HG03521 (cell line): ENCODE data around the gene NCBP1.
"Not testable (repeated sequence)": the region's sequence is repeated elsewhere in the genome, so short reads cannot be mapped to it uniquely, and the experiment has no call there.

Experiments used
- ATAC-seq: cut with Tn5 transposase; IDR thresholded peaks from one replicate; pipeline ENCODE4 v1.9.1; 2021; ENCODE audit warnings: mild to moderate bottlenecking, moderate library complexity; ENCODE audit not compliant: unreplicated experiment

Gene NCBP1, protein sequence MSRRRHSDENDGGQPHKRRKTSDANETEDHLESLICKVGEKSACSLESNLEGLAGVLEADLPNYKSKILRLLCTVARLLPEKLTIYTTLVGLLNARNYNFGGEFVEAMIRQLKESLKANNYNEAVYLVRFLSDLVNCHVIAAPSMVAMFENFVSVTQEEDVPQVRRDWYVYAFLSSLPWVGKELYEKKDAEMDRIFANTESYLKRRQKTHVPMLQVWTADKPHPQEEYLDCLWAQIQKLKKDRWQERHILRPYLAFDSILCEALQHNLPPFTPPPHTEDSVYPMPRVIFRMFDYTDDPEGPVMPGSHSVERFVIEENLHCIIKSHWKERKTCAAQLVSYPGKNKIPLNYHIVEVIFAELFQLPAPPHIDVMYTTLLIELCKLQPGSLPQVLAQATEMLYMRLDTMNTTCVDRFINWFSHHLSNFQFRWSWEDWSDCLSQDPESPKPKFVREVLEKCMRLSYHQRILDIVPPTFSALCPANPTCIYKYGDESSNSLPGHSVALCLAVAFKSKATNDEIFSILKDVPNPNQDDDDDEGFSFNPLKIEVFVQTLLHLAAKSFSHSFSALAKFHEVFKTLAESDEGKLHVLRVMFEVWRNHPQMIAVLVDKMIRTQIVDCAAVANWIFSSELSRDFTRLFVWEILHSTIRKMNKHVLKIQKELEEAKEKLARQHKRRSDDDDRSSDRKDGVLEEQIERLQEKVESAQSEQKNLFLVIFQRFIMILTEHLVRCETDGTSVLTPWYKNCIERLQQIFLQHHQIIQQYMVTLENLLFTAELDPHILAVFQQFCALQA

DNA sequence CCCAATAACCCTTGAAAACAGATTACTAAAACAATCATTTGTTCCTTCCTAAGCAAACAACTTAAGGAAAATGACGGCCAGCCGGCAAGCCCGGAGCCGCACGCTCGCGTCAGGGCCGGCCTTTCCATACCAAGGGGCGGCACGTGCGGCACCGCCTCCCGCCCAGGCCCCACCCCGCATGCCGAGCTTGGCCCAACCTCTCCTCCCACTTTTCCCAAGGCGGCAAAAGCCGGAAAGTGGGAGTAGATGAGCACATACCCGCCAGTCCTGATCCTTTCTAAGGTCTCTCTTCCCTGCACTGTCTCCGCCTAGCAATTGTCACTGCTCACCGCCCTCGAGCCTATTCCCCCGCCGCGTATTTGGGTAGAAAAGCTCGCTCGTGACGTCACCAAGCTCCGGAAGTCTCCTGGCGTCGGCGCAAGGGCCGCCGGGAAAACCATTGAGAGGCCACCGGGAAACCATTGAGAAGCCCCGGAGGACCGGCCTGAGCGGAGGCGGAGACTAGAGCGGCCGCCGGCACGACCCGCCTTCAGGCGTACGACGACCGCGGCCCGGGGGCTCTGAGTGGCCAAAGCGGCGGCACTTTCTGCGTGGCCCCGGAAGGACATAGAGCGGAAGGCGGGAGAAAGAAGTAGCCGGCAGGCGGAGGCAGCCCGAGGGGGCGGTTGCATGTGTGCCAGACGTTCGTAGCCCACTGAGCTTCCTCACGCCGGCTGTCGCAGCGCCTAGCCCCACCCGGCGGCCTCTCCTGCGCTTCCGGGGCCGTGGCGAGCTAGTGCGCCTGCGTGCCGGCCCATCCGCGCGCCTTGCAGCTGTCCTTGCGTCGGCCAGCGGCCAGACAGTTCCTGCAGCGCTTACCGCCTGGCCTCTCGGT is at the start of gene NCBP1, which contains the start of gene TSTD2:
NCBP1 (plus strand) TSS at position 837 of the 874 bp plus-strand sequence. CDS start 61 bp downstream, outside the sequence.
TSTD2 (minus strand) TSS at position 384 of the 874 bp plus-strand sequence. CDS start 5,806 bp downstream, outside the sequence.
- peak; percentile 84 for ATAC-seq

- ATAC-seq: not testable (repeated sequence)
Observed at GRCh38 chr9:97584778-97585177, 48.8 kb upstream of the NCBP1 start.

- not testable (repeated sequence) for ATAC-seq
Observed at GRCh38 chr9:97586909-97587308, 46.7 kb upstream of the NCBP1 start.

- no peak for ATAC-seq
Observed at GRCh38 chr9:97591535-97591934, 42.1 kb upstream of the NCBP1 start.

DNA sequence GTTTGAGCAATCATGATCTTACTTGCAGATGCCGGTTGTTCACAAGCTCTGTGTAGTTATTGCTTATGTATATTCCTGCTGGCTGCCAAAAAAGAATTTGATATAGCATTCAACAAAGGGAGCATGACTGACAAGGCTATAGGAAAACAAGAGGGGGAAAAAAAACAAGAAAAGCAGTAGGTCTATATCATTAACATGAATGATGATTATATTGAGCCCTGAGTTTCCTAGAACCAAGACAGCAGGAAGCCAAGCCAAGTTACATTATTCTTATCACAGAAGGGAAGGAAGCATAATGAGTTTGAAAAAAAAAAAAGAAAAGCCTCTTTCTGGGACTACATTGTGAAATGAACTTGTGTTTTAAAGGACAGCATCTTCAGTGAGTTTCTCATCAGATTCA is 41.5 kb upstream of the NCBP1 start:
- no peak for ATAC-seq

GRCh38 chr9:97593960-97594359 is 39.7 kb upstream of the NCBP1 start:
- ATAC-seq: no peak

DNA sequence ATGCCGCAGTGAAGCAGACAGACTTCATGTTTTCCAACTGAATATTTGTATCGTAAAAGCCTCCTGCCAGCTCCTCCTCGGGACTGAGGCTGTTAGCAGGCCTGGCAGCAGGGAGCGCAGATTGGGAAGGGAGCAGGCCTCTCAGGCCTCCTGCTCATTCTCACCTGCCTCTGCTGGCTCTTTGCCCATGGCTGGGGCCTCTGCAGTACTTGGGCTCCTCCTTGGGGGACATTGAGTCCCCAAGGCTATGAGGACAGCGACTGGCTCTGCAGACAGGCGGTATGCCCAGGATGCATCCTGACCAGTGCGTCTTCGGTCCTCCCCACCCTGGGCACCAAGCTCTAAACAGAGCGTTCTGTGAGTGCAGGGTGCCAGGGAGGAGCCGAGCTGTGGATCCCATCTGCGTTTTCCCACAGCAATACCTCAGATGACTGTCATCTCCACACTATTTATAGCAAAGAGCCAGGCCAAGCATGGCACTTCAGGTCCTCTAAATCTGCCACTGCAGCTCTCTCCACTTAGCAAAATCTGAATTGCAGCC is 39.2 kb upstream of the NCBP1 start:
- no peak for ATAC-seq

DNA sequence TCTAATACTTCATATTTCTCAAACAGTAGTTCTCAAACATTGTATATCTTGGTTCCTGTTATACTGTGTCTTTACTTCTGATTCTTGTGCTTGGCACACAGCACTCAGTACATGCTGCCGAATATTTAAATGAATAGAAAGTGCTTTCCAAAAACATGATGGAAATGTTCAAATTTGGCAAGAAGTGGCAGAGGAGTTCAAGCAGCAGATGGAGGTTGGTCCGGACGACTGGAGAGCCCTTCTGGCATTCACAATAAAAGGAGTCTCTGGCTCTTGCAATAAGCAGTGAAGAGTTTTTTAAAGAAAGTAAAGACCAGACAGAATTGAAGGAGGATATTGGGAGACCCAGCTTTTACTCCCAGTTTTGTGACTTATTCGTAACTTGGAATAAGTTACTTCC is 36.7 kb upstream of the NCBP1 start:
- no peak for ATAC-seq

DNA sequence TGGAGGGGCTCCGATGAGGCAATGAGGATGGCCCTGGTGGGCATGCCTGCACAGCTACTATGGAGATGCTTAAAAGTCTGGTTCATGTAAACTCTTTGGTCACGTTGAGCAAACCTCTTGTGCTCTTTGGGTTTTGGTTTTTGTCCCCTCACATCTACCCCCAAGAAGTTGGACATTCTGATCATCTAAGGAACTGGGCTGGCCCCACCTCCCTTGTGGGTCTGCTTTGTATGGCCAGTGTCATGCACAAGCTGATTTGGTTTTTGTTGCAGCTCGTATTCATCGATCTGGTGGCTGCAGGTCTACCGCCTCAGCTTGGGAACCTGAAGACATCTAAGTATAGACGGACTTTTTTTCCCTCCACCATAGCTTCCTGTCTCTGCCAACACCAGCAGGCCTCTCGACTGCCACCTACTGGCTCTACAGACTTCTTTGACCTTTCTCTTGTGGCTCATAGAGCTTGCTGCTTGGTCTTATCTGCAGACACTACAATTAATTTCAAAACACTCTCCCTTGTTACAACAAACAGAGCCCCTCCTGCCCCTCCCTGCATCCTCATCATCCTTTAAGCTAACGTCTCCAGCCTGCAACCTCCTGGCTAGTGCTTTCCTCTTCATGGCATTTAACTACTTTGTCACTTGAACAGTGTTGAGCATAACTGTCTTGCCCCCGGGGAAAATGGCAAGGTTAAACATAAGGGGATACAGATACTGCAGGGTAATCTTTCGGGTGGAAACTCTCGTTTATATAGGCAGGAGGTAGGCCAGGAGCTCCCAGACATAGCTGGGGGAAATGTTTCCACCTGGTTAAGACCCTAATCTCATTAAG is 34.9 kb upstream of the NCBP1 start:
- peak; percentile 78 for ATAC-seq

DNA sequence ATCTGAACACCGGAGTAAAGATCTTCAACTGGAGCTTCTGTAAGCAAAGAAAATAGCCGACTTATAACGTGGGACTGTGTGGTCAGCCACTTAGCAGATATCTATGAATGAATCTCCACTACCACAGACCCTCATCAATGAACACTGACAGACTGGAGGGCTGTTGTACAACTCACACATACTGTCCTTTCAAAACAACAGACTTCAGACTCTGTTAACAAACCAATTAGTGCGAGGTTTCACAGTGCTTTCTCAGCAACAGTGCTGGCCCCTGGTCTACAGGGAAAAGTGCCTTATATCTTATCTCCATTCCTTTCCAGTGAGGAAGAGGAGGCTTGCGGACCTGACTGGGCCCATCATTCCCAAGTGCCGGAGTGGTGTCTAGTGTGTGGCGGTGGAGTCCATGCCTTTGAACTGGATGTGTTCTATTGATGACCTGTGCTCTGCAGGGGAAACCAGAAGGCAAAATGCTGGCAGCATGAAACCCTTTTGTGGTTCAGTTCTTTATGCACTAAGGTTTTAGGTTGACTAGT is 34.2 kb upstream of the NCBP1 start:
- ATAC-seq: no peak

DNA sequence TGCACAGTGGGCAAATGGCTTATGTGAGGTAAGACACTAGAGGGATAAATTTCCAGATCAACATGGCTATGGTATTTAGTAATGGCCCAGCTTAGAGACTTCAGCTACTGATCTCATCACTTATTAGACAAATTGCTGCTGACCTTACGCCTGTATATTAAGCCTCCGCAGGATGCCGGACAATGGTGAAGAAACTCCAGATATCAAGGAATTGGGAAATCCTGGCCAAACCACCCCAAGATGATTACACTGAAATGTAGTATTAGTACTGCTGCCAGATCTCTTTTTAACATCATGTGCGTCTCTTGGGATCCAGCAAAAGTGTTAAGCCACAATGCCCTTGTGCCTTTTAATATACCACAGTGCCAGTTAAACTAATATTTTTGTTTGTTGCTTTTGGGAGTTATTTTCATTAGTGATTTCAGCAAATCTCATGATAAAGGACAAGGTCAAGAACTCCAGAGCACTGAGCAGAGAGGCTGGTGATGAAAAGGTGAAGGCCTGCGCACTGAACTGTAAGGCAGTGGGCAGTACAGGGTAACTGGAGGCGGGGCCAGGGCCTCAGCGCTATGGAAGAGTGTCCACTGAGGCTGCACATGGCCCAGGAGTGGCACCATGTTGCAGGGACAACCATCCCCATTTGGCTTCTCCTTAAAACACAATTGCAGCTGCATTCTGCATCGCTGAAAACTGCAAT is 32.9 kb upstream of the NCBP1 start:
- no peak for ATAC-seq

- no peak for ATAC-seq
Observed at GRCh38 chr9:97601228-97601898, 32.3 kb upstream of the NCBP1 start.

DNA sequence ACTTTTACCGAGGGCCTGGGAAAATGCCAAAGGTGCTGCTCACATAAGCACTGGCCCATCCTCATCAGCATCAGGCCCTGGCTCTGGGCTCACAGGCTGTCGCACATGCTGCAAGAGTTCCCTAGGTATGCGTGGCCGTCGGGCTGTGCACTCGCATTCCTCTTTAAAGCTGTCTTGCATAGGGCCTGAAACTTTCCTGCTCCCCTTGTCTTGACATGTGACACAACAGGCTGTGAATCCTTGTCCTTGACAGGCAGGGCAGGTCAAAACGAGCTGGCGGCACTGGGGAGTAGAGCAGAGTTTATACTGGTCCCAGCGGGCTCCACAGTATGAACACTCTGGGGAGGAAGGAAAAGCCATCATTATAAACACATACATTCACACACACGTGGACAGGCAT is 31.2 kb upstream of the NCBP1 start:
- ATAC-seq: no peak

DNA sequence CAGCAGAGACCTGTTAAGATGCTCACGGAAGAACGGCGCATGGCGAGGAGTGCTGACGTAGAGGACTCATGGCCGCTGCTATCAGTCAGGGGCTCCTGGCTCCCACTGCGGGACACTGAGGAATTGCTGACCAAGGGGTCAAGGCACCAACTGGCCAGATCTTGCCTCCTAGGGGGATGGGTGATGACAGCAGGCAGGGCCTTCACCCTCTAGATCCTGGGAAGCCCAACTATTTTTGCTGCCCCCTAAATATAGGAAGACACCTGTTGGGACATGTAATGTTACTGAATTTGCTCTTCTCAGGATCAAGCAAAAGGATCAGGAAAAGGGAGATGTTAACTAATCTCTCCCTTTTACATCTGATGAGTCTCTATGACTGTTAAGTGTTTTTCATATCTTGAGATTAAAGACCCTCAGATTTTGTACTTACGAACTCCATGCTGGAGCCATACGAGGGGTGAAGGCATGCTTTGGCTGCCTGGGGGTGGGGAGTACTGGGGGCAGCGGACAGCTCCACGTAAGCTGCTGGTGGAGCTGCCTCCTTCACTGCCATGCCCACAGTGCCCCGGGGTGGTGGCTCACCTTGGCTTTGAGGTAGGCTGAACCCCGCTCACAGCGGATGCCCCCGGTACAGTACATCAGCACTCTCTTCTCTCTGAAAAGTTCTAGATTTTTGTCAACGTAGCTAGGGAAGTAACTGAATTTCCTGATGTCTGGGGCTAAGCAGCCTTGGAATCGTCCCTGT is 28.5 kb upstream of the NCBP1 start:
- no peak for ATAC-seq

- no peak for ATAC-seq
Observed at GRCh38 chr9:97615439-97616072, 18.1 kb upstream of the NCBP1 start.

GRCh38 chr9:97617939-97618416 is 15.6 kb upstream of the NCBP1 start:
- ATAC-seq: no peak

DNA sequence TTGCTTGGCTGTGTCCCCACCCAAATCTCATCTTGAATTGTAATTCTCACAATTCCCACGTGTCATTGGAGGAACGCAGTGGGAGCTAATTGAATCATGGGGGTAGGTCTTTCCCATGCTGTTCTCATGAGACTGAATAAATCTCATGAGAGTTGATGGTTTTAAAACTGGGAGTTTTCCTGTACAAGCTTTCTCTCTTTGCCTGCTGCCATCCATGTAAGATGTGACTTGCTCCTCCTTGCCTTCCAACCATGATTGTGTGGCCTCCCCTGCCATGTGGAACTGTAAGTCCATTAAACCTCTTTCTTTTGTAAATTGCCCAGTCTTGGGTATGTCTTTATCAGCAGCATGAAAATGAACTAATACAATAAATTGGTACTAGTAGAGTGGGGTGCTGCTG is 13.6 kb upstream of the NCBP1 start:
- not testable (repeated sequence) for ATAC-seq
